Measurements from ENCODE around the gene SDK2.

SDK2 gene

DNA sequence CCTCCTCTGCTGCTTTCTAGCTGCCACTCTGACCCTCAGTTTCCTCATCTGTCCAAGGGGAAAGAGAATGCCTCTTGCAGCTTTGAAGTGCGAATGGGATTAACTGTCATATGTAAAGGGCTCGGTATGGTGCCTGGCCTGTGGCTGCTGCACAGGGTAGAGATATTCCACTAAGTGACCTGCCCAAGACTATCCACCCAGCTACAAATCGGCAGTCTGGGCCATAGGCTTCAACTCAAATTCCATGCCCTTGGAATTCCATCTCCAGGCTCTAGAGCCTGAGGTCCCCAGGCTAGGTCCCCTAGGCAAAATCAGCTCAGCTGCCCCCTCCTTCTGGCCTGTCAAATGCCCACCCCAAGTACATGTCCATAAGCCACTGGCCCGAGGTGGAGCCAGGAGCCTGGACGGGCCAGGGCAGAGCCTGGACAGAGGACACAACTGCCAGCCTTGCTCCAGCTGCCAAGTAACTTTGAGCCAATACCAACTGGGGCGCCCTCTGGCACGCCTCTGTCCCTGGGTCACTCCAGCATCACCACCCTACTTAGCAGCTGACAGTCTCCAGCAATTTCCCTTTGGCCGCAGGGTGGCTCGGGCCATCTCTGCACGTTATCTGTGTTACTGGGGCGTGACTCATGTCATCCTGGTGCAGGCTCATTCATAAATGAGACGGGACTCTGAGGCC is 57.2 kb downstream of the SDK2 start:
- DNase-seq (ENCODE audit: low spot score) = no peak

DNA sequence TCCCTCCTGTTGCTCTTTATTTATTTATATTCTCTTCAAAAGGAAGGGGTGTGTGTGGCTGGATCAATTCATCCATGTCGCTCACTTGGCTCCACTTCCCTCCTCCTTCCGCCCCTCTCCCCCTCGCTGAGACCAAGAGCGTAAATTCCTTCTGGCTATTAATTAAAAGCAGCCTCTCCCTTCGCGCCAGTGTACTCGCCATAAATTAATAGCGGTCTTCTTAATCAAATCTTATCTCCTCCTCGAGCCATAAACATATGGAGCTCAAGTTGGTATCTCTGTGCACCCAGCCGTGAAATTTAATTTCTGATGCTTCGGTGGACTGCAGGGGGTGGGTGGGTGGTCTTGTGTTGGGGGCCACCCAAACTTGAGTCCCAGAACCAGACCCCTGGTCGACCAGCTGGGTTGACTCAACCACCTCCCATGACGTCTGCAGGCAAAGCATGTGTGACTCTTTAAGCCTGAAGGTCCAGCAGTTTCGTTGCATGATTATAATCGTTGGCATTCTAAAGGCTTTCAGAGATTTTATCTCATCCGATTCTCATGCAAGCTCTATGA is 57.9 kb downstream of the SDK2 start:
- DNase-seq (ENCODE audit: low spot score) = no peak

DNA sequence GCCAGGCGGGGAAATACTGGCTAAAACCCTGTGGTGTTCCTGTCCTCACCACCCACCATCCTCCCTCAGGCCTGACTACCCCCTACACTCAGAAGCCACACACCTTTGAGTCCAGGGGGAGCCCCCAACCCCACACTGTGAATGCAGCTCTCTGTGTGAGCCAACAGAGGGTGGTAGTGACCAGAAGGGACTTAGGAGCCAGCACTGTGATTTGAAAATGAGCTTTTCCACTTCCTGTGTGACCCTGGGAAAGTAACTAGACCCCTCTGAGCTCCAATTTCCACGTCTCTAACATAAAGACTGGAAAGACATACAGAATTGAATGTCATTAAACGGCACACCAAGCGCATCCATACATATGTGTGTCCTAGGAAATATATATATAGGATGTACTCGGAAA is 58.7 kb downstream of the SDK2 start:
- no peak for DNase-seq (ENCODE audit: low spot score)

DNA sequence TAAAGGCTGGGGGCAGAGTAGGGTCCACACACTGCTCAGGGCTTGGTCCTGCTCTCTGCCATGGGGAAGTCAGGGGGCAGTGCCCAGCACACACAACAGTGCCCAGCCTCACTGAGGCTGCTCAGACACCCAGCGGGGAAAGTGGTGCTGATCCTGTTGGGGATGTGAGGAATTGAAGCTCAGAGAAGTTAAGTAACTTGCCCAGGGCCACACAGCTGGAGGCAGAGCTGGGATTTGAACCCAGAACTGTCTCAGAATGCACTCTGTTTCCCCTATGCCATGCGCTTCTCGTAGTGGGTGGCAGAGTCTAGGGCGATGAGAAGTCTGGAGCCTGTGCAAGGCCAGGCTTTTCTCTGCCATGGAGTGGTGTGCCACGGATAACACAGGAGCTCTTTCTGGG is 59.3 kb downstream of the SDK2 start:
- DNase-seq (ENCODE audit: low spot score) = no peak

DNA sequence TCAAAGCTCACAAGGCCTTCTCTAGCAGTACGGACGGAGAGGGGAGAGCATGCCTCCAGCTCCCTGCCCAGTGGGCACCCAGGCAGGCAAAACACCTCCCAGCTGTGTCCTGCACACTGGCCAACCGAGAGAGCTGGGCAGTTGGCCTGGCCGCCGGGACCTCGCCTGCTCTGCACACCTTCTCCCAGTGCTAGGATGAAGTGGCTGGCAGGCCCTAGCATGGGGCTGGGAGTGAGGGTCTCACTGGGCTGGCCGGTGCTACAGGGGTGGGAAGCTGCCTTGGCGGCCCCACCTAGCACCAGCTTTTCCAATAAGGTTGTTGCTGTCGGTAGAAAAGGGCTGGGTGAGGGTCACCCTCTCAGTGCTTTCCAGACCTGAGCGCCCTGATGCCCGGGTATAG is 60.2 kb downstream of the SDK2 start:
- no peak for DNase-seq (ENCODE audit: low spot score)

DNA sequence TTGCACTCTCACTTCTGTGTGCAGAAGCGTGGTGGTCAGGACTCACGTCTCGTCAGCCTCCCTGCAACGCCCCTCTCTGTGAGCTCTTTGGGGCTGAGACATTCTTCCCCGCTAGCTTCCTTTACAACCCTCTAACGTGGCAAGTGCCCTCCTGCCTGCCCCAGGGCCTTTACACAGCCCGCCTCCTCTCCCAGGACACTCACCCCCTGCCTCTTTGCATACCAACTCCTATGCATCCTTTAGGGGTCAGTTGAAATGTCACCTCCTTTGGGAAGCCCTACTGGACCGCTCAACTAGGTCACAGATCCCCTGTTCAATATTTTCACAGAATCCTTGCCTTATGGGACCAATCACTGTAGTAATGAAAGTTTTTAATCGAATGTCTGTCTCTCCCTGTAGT is 61.4 kb downstream of the SDK2 start:
- no peak for DNase-seq (ENCODE audit: low spot score)

DNA sequence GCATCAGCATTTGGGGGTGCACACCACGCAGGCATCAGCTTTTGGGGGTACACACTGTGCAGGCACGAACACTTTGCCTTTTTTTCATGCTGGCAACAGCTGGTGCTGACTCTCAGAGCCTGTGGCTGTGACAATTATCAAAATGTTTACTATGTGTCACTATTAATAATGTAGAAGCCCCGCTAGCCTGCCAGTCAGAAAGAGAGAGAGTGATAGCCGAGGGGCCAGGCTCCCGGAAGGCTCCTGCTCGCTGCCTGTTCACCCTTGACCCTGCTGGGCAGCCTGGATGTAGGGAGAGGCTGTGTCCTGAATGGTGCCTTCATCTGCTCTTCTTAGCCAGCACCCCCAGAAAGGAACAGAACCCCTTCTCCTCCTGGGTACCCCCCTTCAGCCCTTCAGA is 61.9 kb downstream of the SDK2 start:
- DNase-seq (ENCODE audit: low spot score) = no peak

DNA sequence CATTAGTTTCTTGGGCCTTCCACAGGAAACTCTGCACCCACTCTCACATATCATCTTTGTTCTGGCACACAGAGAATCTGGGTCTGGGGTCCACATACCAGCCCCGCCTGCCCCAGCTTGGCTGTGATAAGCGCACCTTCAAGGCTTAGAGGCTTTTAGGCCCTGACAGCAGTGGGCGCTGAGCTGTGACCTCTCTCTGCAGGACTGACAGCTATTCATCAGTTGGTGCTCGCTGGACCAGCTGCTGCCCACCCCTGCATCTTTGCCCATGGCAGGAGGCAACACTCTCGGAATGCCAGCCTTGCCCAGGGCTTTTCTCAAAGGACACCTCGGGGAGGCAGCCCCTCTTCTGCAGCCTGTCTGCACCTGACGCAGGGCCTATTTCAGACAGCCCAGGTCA is 62.9 kb downstream of the SDK2 start:
- DNase-seq (ENCODE audit: low spot score) = no peak

DNA sequence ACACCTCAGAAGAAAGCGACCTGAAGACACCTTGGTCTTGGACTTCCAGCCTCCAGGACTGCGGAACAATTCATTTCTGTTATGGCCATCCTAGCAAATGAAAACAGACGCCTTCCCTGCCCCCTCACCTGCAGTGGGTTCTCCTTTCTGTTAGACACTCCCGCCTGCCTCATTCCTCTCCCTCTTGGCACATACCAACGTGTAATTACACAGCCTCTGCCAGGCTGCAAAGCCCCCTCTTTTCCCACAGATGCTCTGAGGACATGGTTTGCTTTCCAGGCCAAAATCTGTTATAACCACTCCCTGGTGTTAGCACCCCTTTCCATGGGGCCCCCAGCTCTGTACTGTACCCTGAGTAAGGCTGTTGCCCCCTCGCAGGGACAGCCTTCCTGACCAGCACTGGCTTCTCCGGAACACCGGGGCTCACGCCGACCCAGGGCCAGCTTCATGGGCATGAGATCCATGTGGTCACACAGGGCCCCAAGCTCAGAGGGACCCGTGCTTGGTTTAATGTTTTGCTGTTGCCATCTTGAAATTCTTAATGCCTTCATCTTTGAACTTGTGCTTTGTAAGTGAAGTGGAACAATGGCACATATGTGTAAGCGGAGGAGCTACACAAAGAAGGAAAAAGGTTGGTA is 64.1 kb downstream of the SDK2 start:
- DNase-seq (ENCODE audit: low spot score) = no peak

DNA sequence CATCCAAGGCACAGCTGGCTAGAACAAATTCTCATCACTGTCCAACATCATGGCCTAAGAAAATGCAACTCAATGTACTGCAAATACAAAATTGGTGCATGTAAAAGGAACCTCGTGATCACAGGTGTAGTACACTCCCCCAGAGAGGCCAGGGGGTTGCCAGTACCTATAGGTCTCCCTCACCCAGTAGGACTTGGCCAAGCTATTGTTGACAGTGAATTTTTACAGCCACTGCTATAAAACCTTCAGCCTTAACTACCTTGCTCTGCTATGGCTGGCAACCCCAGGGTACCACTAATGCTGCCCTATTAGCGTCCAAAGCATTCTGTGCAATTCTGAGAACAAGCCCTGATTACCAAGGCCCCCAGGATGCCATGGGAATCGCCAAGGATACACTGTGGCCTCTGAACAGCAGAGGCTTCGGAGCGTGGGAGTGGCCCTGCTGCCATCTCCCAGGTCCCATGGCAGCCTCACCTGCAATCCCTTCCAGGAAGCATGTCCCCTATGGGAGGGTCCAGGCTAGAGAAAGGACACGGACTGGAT is 67.6 kb downstream of the SDK2 start:
- DNase-seq (ENCODE audit: low spot score) = no peak

DNA sequence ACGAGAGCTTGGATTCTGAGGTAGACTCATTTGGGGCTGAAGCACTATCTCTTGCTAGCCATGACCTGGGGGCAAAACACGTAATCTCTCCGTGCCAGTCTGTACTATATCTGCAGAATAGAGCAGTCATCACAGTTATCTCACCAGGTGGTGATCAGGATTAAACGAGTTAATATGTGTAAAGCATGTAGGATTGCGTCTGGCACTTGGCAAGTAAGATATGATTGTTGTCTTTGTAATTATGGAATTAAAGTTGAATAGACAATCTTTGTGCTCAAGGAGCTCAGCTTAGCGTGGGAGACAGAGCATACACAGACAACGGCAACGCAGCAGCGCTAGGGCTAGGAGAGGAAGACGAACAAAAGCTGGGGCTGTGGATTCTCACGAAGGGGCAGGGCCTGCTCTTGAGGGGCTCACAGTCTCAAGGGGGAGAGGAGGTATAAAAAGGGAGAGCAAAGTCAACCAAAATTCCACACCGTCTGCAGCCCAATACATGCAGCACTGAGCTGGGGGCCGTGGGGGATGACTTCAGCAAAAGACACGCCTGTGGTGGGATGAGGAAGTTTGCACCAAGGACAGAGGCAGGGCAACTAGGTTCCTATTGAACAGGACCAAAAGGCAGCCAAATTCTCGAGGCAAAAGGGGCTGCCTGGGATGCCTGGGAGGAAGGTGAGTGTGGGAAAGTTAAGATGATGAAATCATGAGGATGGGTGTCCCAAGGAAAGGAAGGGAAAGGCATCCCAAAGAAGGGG is 68.6 kb downstream of the SDK2 start:
- DNase-seq (ENCODE audit: low spot score) = no peak

DNA sequence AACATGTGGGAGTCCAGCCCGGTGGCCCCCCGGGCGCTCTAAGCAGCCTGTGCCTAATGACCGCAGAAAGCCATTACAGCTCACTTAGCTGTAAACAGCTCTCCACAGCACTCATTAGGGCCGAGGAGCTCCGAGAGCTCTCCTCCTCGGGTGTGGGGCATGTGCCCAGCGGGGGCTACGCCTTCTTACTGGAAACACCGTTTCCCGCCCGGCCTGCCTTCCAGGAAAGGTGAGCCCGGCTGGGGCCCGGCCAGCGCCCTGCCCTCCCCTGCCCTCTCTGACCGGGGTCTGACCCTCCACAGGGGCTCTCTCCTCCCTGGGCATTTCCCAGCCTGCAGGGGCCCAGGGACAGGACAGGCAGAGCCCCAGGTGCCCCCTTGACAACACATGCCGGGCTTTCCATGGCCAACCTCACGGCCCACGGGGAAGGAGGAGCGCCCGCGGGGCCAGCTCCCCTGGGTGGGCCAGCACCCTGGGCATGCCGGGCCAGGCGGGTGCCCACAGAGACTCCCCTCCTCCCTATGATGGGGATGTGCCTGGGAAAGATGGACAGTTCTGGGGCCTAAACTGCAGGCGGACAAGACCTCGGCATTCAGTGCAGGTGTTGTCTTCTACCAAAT is 72.6 kb downstream of the SDK2 start:
- DNase-seq (ENCODE audit: low spot score) = no peak

DNA sequence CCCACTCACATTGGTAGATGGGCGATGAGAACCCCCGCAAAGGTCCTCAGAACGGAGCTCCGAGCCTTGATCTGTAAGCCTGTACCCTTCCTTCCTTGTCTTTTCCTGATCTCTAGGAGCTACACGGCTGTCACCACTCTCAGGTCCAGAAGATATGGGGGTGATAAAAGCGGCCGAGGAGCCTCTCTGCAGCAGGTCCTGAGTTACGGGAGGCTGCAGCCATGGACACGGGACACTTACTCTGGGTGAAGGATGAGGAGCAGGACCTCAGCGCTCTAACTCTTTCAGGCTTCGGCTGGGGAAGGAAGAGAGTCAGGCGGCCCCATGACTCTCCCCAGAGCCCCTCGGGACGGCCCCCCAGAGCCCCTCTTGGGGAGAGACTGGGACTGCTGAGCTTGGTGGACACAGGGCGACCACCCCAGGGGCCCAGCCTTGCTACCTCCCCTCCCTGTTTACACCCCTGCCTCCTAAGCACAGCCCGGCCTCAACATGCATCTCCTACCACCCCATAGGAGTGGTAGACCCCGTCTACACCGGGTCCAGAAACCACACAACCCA is 74.4 kb downstream of the SDK2 start:
- DNase-seq (ENCODE audit: low spot score) = no peak

DNA sequence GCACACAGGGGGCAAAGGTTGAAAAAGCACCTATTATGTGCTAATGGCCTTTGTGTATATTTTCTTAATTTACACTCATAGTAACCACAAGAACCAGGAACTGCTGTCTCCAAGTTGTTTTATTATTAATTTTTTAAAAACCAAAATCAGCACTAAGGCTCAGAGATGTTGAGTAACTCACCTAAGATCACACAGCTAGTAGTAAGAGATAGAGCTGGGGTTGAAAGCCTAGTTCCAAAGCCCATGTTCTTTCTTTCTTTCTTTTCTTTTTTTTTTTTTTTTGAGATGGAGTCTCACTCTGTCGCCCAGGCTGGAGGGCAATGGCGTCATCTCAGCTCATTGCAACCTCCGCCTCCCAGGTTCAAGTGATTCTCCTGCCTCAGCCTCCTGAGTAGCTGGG is 75.3 kb downstream of the SDK2 start:
- no peak for DNase-seq (ENCODE audit: low spot score)

DNA sequence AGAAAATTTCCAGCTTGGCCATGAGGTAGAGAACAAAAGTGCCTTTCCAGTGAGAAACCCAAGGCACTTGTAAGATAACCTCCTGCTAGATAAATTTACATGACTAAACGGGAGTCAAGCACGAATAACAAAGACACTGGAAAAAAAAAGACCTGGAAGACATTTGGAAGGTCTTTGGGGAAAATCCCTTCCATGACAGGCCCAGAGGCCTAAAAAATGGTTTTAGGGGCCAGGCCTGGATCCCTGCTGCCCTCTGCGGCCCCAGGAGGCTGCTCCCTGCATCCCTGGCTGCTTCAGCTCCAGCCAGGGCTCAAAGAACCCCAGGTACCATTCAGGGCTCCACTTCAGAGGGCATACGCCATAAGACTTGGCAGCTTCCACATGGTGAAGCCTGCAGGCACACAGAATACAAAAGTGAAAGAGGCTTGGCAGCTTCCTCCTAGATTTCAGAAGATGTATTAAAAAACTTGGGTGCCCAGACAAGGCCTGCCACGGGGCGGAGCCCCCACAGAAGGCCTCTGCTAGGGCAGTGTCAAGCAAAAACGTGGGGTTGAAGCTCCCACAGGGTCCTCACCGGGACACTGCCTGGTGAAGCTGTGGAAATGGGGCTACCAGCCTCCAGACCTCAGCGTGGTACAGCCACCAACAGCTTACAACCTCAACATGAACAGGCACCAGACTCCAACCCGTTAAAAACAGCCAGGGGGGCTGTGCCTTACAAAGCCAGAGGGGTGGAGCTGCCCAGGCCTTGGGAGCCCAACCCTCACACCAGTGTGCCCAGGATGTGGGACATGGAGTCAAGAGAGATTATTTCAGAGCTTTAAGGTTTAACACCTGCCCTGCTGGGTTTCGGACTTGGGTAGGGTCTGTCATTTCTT is 77.1 kb downstream of the SDK2 start:
- DNase-seq (ENCODE audit: low spot score) = no peak

DNA sequence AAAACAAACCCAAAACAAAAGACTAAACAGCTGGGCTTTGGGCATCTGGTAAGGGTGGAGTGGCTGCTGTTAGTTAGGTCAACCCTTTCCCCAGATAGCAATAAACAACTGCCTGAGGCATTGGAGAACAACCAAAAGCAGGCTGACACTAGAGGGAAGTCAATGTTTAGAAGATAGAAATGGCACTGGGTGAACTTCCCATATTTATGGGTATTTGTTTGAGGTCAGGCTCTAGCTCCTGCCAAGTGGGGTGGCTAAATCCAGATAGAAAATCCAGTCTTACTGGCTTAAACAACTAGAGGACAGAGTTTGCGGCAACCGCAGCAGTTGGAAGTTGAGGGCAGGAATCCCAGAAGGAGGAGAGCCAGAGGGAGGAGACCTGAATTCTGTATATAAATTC is 79.4 kb downstream of the SDK2 start:
- DNase-seq (ENCODE audit: low spot score) = no peak

DNA sequence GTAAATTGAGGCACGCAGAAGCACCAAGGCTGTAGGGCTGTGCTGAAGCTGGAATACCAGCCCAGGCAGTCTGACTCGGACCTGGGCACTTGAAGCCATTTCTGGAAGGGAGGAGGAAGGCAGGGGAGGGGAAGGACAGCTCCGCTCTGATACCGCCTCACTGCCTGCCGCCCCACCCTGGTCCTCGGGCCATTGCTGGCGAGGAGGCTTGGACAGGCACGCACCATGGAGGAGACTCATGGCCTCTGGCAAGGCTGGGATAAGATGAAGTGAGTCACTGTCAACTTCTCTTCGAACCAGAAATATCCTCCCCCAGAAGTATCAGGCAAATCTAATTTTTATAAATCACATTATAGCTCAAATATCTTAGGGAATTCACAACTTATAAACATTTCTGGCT is 81.3 kb downstream of the SDK2 start:
- DNase-seq (ENCODE audit: low spot score) = no peak

DNA sequence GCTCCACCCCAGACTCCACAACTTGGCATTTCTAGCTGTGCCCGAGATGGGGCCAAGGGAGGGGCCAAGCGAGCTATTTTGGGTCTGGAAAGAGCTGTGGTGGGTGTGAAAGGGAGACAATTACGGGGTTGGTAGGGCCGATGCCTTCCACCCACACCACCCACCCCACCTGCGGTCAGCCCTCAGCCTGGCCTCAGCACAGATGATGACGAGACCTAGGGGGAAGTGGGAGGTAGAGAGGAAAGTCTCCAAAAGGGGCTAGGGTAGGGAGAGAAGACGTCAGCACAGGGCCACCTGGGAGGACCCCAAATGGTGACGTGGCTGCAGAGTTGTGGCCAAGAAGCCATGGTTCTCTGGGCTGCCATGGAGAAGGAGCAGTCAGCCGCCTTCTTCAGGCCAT is 83.1 kb downstream of the SDK2 start:
- DNase-seq (ENCODE audit: low spot score) = no peak

DNA sequence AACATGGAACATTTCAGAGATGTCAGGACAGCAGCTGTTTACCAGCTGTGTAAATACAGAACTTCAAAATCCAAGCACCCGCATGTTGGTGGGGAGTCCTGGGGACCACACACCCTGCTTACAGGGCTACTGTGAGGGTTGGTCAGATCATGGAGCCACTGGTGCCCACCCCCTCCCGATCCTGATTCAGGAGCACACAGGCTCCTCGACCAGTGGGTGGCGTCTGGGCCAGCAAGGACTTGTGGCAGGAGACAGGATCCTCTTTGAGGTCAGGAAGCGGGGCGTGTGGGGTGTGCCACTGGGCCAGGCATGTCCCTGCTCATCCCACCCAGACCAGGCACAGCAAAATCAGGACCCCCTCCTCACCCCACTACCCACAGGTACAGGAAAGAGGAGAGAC is 83.6 kb downstream of the SDK2 start:
- DNase-seq (ENCODE audit: low spot score) = no peak

DNA sequence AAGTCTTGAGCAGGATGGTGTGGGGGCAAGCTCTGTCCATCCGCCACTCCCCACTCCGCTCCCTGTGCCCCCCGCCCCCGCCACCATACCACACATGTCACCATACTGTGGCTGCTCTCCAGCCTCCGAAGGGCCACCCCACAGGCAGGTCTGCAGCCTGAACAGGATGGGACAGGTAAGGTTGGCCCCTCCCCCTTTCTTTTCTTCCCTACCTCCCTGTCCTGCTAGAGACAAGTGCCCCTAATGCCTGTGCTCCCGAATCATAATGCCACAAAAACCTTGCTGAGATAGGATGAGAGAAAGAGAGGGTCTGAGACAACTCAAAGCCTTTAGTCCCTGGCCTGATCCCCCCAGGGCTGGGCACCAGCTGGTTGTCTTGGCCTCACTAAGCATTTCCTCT is 84.7 kb downstream of the SDK2 start:
- no peak for DNase-seq (ENCODE audit: low spot score)

Measured in AG08396 (cell line).